H9 (cell line): ENCODE data around the gene OR5W2. TPM values are rescaled to one million over a fixed set of nuclear protein-coding genes. Genes with fewer than 3 reads are reported as not detected.

Experiments used
- DNase-seq: peaks from one replicate; pipeline ENCODE4 v3.0.0-alpha.2; 2017
- H2AFZ ChIP-seq: one replicate; pipeline ENCODE4 v1.6.1; 2013; ENCODE audit warnings: mild to moderate bottlenecking, low read length, control low read depth, moderate library complexity
- H2AK5ac ChIP-seq: 2 replicates; pipeline ENCODE4 v1.6.1; 2013; ENCODE audit warnings: low read length, control low read depth, mixed read lengths; ENCODE audit not compliant: insufficient read length
- H2BK120ac ChIP-seq: one replicate; pipeline ENCODE4 v1.6.1; 2013; ENCODE audit warnings: low read depth, mild to moderate bottlenecking, low read length, control low read depth, inconsistent platforms; ENCODE audit not compliant: poor library complexity, severe bottlenecking
- H2BK12ac ChIP-seq: 2 replicates; pipeline ENCODE4 v1.6.1; 2013; ENCODE audit warnings: low read length, control low read depth, mixed read lengths, low read depth; ENCODE audit not compliant: insufficient read length
- H2BK15ac ChIP-seq: 2 replicates; pipeline ENCODE4 v1.6.1; 2013; ENCODE audit warnings: low read depth, low read length, control low read depth
- H2BK20ac ChIP-seq: one replicate; pipeline ENCODE4 v1.6.1; 2013; ENCODE audit warnings: low read depth, mild to moderate bottlenecking, low read length, control low read depth, inconsistent platforms; ENCODE audit not compliant: poor library complexity, severe bottlenecking
- H2BK5ac ChIP-seq: 2 replicates; pipeline ENCODE4 v1.6.1; 2013; ENCODE audit warnings: low read length, control low read depth, mixed read lengths; ENCODE audit not compliant: insufficient read length
- H3K14ac ChIP-seq: 2 replicates; pipeline ENCODE4 v1.6.1; 2013; ENCODE audit warnings: low read length, control low read depth; ENCODE audit not compliant: insufficient read depth
- H3K18ac ChIP-seq: 2 replicates; pipeline ENCODE4 v1.6.1; 2013; ENCODE audit warnings: low read depth, mild to moderate bottlenecking, mixed read lengths, low read length, control low read depth; ENCODE audit not compliant: insufficient read length
- H3K23ac ChIP-seq: 2 replicates; pipeline ENCODE4 v1.6.1; 2013; ENCODE audit warnings: low read length, control low read depth, mixed read lengths, low read depth; ENCODE audit not compliant: insufficient read length
- H3K23me2 ChIP-seq: 2 replicates; pipeline ENCODE4 v1.6.1; 2013; ENCODE audit warnings: low read depth, mild to moderate bottlenecking, mixed read lengths, low read length, control low read depth; ENCODE audit not compliant: insufficient read length, poor library complexity, severe bottlenecking
- H3K27ac ChIP-seq: 2 replicates; pipeline ENCODE4 v1.5.1; 2013; ENCODE audit warnings: low read length, control low read depth, mixed read lengths, low read depth; ENCODE audit not compliant: insufficient read length
- H3K27me3 ChIP-seq: 2 replicates; pipeline ENCODE4 v1.6.1; 2013; ENCODE audit warnings: low read length, control low read depth, inconsistent platforms; ENCODE audit not compliant: insufficient read depth
- H3K4ac ChIP-seq: 2 replicates; pipeline ENCODE4 v1.6.1; 2013; ENCODE audit warnings: low read depth, mild to moderate bottlenecking, control low read depth, inconsistent platforms, low read length, moderate library complexity
- H3K4me1 ChIP-seq: 2 replicates; pipeline ENCODE4 v1.6.1; 2013; ENCODE audit warnings: low read length, control low read depth, inconsistent platforms; ENCODE audit not compliant: insufficient read depth
- H3K4me2 ChIP-seq: 2 replicates; pipeline ENCODE4 v1.6.1; 2013; ENCODE audit warnings: low read length, control low read depth, mixed read lengths; ENCODE audit not compliant: insufficient read length, insufficient read depth
- H3K56ac ChIP-seq: 2 replicates; pipeline ENCODE4 v1.6.1; 2013; ENCODE audit warnings: low read depth, mild to moderate bottlenecking, mixed read lengths, low read length, control low read depth; ENCODE audit not compliant: insufficient read length
- H3K79me1 ChIP-seq: 2 replicates; pipeline ENCODE4 v1.6.1; 2013; ENCODE audit warnings: low read depth, mild to moderate bottlenecking, moderate library complexity, low read length, control low read depth, inconsistent platforms; ENCODE audit not compliant: insufficient read depth, poor library complexity, severe bottlenecking
- H3K79me2 ChIP-seq: 2 replicates; pipeline ENCODE4 v1.6.1; 2013; ENCODE audit warnings: low read length, control low read depth, inconsistent platforms; ENCODE audit not compliant: insufficient read depth
- H3K9ac ChIP-seq: 2 replicates; pipeline ENCODE4 v1.6.1; 2013; ENCODE audit warnings: low read length, control low read depth, mixed read lengths; ENCODE audit not compliant: insufficient read length; ENCODE audit errors: extremely low read depth
- H3K9me3 ChIP-seq: one replicate; pipeline ENCODE4 v1.6.1; 2013; ENCODE audit warnings: low read depth, low read length, inconsistent platforms; ENCODE audit not compliant: control insufficient read depth
- H3T11ph ChIP-seq: one replicate; pipeline ENCODE4 v1.6.1; 2013; ENCODE audit warnings: mild to moderate bottlenecking, low read length, control low read depth, inconsistent platforms
- H4K20me1 ChIP-seq: one replicate; pipeline ENCODE4 v1.6.1; 2013; ENCODE audit not compliant: control insufficient read depth, insufficient read length, insufficient read depth
- H4K5ac ChIP-seq: 2 replicates; pipeline ENCODE4 v1.6.1; 2013; ENCODE audit warnings: low read depth, mild to moderate bottlenecking, mixed read lengths, low read length, control low read depth; ENCODE audit not compliant: insufficient read length
- H4K8ac ChIP-seq: replicated peaks from 2 replicates; pipeline ENCODE4 v1.6.1; 2013; ENCODE audit warnings: low read length, control low read depth, mixed read lengths, low read depth; ENCODE audit not compliant: insufficient read length
- H4K91ac ChIP-seq: 2 replicates; pipeline ENCODE4 v1.6.1; 2013; ENCODE audit warnings: low read depth, mild to moderate bottlenecking, moderate library complexity, mixed read lengths, low read length, control low read depth; ENCODE audit not compliant: insufficient read length
- H3K27ac Mint-ChIP-seq, 3 experiments: 2 replicates in 2 of 3; 3 replicates in 1 of 3; pipeline ENCODE4 v1.8.0; 2020 to 2021; ENCODE audit warnings: mixed read lengths in 3 of 3, mild to moderate bottlenecking in 1 of 3, moderate library complexity in 1 of 3
- H3K27me3 Mint-ChIP-seq: 2 replicates; pipeline ENCODE4 v1.8.0; 2021; ENCODE audit warnings: low read depth, mild to moderate bottlenecking, moderate library complexity, mixed read lengths
- H3K36me3 Mint-ChIP-seq, 3 experiments: 2 replicates in 2 of 3; 3 replicates in 1 of 3; pipeline ENCODE4 v1.8.0; 2020 to 2021; ENCODE audit warnings: low read depth in 3 of 3, mixed read lengths in 3 of 3; ENCODE audit not compliant: insufficient read depth in 1 of 3
- H3K4me1 Mint-ChIP-seq, 2 experiments: 2 replicates each; pipeline ENCODE4 v1.8.0; 2020; ENCODE audit warnings: mixed read lengths in 2 of 2
- H3K4me3 Mint-ChIP-seq, 2 experiments: 2 replicates in 1 of 2; 3 replicates in 1 of 2; pipeline ENCODE4 v1.8.0; 2020 to 2021; ENCODE audit warnings: mild to moderate bottlenecking in 2 of 2, mixed read lengths in 2 of 2, moderate library complexity in 1 of 2
- H3K9me3 Mint-ChIP-seq, 2 experiments: 2 replicates in 1 of 2; 3 replicates in 1 of 2; pipeline ENCODE4 v1.8.0; 2020; ENCODE audit warnings: mild to moderate bottlenecking in 2 of 2, mixed read lengths in 2 of 2, moderate library complexity in 1 of 2
- CTCF ChIP-seq: fragments of 200-600 bp; sonication (generic); conservative IDR thresholded peaks from 3 replicates; pipeline ENCODE4 v1.8.0; 2021; ENCODE audit warnings: antibody characterized with exemption, mild to moderate bottlenecking
- WGBS: extraction: QIAGEN DNeasy Blood & Tissue Kit; methylation state at CpG from one replicate; pipeline ENCODE4 v1.1.7; 2013; ENCODE audit warnings: missing lambda C conversion rate, low lambda C conversion rate, mixed read lengths; ENCODE audit not compliant: insufficient read length; ENCODE audit errors: extremely low coverage; 5-methylcytosine and 5-hydroxymethylcytosine counted together
- total RNA-seq: library from RNA; stranded (reverse); gene quantifications from 2 replicates; pipeline ENCODE4 v1.2.1, GENCODE V29; 2021

Gene OR5W2
- total RNA-seq, 1 experiment from 2014 or later, result not detected

- H3K4me2 ChIP-seq, result no peak overlapping the region
- H4K8ac ChIP-seq, result no peak overlapping the region
- no peaks in the 10 kb centered on the region for H4K20me1 ChIP-seq
- no peak overlapping the region for H4K91ac ChIP-seq
- H3K56ac ChIP-seq, result no peak overlapping the region
- Mint-ChIP-seq H3K27ac (no peak overlapping the region), H3K4me1 (no peaks in the 10 kb centered on the region), H3K4me3 (no peak overlapping the region), H3K36me3 (peaks cover 8 to 18% (median 10%) of the 10 kb centered on the region in 3 experiments), H3K27me3 (no peaks in the 10 kb centered on the region; the same call in 1 of the 2 replicates), H3K9me3 (peaks cover 82 to 89% of the 10 kb centered on the region in 2 experiments)
- H3K4me1 ChIP-seq, result no peaks in the 10 kb centered on the region
- no peak overlapping the region for H2BK15ac ChIP-seq
- no peaks in the 10 kb centered on the region for H3K27me3 ChIP-seq
- no peak overlapping the region for H3K9ac ChIP-seq
- H3T11ph ChIP-seq, result no peak overlapping the region
- no peak for TF ChIP-seq CTCF
- DNase-seq, result no peak
- H3K27ac ChIP-seq, result no peak overlapping the region
- H2BK120ac ChIP-seq, result no peak overlapping the region
- H3K14ac ChIP-seq, result no peak overlapping the region
- no peaks in the 10 kb centered on the region for H3K79me1 ChIP-seq
- no peak overlapping the region for H3K18ac ChIP-seq
- no peak overlapping the region for H3K4ac ChIP-seq
- H3K23me2 ChIP-seq, result no peaks in the 10 kb centered on the region
- no peak overlapping the region for H3K23ac ChIP-seq
- H3K9me3 ChIP-seq, result peaks cover 40% of the 10 kb centered on the region
- no peak overlapping the region for H2BK20ac ChIP-seq
- H2AFZ ChIP-seq, result no peak overlapping the region
- H2BK5ac ChIP-seq, result no peak overlapping the region
- H2BK12ac ChIP-seq, result no peak overlapping the region
- H4K5ac ChIP-seq, result no peak overlapping the region
- H3K79me2 ChIP-seq, result no peaks in the 10 kb centered on the region
- H2AK5ac ChIP-seq, result no peak overlapping the region
- no CpG with 5 or more reads among the region's 5 CpGs for WGBS
These were observed 6.2 kb upstream of the OR5W2 start for GRCh38 chr11:55920537-55920936.
